Measurements from ENCODE around the gene GJA5.
"Not testable (repeated sequence)": the region's sequence is repeated elsewhere in the genome, so short reads cannot be mapped to it uniquely, and the experiment has no call there.

Gene GJA5

DNA sequence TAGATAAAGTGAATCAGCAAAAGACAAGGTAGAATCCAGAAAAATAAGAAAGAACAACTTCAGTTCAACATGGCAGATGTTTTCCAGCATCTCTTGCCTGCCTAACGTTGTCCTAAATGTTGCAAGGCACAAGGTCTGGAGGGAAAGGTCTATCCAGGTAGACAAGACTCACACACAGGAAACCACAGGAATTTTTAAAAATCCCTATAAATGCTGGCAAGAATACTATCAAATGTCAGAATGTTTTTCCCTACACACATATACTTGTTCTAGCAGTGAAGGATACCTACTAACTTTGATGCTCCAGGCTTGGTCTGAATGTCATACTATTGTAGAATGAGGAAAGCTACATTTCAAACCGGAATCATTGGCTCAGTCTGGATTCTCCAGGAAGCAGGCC lies 10.6 kb downstream of the GJA5 start:
- H3K27ac ChIP-seq (ENCODE audit: low read length), result no peak overlapping the region
- H3K27me3 ChIP-seq (ENCODE audit: control insufficient read depth, insufficient read depth, low read length), result no peaks in the 10 kb centered on the region
- WGBS (ENCODE audit: insufficient coverage, insufficient read length), result no CpG with 5 or more reads among the region's 2 CpGs
- H3K4me1 ChIP-seq (ENCODE audit: control insufficient read depth, insufficient read depth, low read length), result no peaks in the 10 kb centered on the region
- no peaks in the 10 kb centered on the region for H3K9me3 ChIP-seq (ENCODE audit: control insufficient read depth, insufficient read depth, low read length)
- no peak for DNase-seq (ENCODE audit: low read depth, low spot score)
- no peaks in the 10 kb centered on the region for H3K36me3 ChIP-seq (ENCODE audit: control insufficient read depth, insufficient read depth, low read length)
- no peak overlapping the region for H3K4me3 ChIP-seq (ENCODE audit: low read length)

DNA sequence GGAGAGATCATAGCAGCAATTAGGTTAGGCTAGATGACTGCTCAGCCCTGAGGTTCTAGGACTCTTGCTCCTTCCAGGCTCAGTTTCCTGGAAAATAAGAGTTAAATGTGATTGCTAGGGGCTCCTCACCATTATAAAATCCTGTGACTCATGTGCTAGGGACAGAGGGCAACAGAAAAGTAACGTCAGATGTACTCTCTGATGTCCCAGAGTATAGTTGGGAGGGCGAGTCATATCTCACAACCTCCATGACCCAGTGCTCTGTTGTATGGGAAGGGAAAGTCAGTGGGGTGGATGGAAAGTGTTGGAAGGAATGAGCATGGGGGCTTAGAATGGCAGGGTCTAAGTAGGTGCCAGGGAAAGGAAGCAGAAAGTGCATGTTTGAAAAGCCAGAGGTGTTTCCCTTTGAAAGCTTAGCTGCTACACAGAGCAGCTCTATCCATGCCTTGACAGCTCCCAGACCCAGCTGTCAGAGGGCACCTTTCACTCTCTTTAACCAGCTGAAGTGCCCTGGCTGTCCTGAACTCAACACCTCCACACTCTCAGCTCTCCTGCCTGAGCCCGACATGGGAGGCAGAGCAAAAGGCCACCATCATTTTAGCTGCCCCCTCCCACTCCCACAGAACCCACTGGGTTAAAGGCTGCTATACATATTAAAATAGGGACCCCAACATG lies 11.6 kb downstream of the GJA5 start:
- WGBS (ENCODE audit: insufficient coverage, insufficient read length), result no CpG with 5 or more reads among the region's 3 CpGs
- Histone ChIP-seq H3K4me3 (ENCODE audit: low read length) (no peak overlapping the region), H3K27me3 (ENCODE audit: control insufficient read depth, insufficient read depth, low read length) (no peaks in the 10 kb centered on the region), H3K9me3 (ENCODE audit: control insufficient read depth, insufficient read depth, low read length) (no peaks in the 10 kb centered on the region), H3K4me1 (ENCODE audit: control insufficient read depth, insufficient read depth, low read length) (no peaks in the 10 kb centered on the region), H3K36me3 (ENCODE audit: control insufficient read depth, insufficient read depth, low read length) (no peaks in the 10 kb centered on the region), H3K27ac (ENCODE audit: low read length) (no peak overlapping the region)
- no peak for DNase-seq (ENCODE audit: low read depth, low spot score)

DNA sequence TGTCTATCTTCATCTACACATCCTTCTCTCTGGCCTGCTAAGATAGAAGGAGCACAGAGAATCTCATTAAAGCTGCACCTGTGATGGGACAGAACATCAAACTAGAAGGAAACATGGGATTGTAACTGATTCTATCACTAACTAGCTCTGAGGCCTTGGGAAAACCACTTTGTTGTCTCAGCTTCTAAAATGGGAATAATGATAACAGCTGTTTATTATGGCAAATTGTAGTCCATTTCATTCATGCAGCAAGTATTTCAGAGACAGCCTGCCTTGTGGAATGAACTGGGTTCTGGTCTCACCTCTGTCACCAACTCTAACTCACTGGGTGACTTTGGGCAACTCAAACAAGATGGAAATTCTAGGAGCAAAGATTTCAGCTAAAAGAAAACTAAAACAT lies 12.4 kb downstream of the GJA5 start:
- Histone ChIP-seq H3K9me3 (ENCODE audit: control insufficient read depth, insufficient read depth, low read length) (no peaks in the 10 kb centered on the region), H3K4me3 (ENCODE audit: low read length) (no peak overlapping the region), H3K36me3 (ENCODE audit: control insufficient read depth, insufficient read depth, low read length) (no peaks in the 10 kb centered on the region), H3K27me3 (ENCODE audit: control insufficient read depth, insufficient read depth, low read length) (no peaks in the 10 kb centered on the region), H3K4me1 (ENCODE audit: control insufficient read depth, insufficient read depth, low read length) (no peaks in the 10 kb centered on the region), H3K27ac (ENCODE audit: low read length) (no peak overlapping the region)
- no peak for DNase-seq (ENCODE audit: low read depth, low spot score)

DNA sequence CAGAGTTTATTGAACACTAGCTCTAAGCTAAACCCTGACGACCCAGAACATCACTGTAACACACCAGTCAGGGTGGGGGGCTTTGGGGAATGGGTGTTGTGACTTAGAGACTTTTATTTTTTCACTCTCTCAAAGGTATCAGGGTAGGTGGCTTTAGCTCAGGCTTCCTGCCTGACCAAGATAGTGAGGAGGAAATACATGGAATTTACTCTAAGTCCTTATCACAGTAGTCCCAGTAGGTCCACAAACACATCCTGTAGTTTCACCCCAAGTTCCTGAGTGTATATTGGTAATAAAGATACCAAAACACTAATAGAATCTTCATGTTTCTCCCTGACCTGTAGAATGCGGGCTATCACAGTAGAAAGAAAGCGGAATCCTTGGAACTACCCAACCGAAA lies 15.1 kb downstream of the GJA5 start:
- Histone ChIP-seq H3K27me3 (ENCODE audit: control insufficient read depth, insufficient read depth, low read length) (no peaks in the 10 kb centered on the region), H3K4me1 (ENCODE audit: control insufficient read depth, insufficient read depth, low read length) (no peaks in the 10 kb centered on the region), H3K4me3 (ENCODE audit: low read length) (no peak overlapping the region), H3K27ac (ENCODE audit: low read length) (no peak overlapping the region), H3K9me3 (ENCODE audit: control insufficient read depth, insufficient read depth, low read length) (no peaks in the 10 kb centered on the region), H3K36me3 (ENCODE audit: control insufficient read depth, insufficient read depth, low read length) (no peaks in the 10 kb centered on the region)
- DNase-seq (ENCODE audit: low read depth, low spot score), result no peak
- WGBS (ENCODE audit: insufficient coverage, insufficient read length), result no CpG with 5 or more reads among the region's 4 CpGs

DNA sequence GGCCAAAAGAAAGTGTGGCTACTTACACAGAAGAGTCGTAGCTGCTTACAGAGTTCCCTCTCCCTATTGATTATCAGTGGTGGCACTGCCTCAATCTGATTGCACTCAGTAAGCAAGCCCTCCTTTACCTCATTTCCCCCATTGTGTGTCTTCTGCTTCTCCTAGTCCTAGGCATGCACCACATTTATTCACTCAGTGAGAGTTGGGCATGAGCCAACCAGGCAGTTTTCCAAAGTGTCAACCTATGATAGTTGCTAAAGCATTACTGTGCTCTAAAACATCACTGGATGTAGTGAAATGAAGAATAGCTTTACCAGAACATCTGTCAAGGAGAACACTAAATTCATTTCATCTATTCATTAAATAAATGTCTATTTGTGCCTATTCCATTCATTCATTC lies 19.3 kb downstream of the GJA5 start:
- no CpG with 5 or more reads among the region's 1 CpG for WGBS (ENCODE audit: insufficient coverage, insufficient read length)
- H3K4me3 ChIP-seq (ENCODE audit: low read length), result no peak overlapping the region
- H3K4me1 ChIP-seq (ENCODE audit: control insufficient read depth, insufficient read depth, low read length), result no peaks in the 10 kb centered on the region
- no peaks in the 10 kb centered on the region for H3K9me3 ChIP-seq (ENCODE audit: control insufficient read depth, insufficient read depth, low read length)
- H3K27ac ChIP-seq (ENCODE audit: low read length), result no peak overlapping the region
- no peaks in the 10 kb centered on the region for H3K36me3 ChIP-seq (ENCODE audit: control insufficient read depth, insufficient read depth, low read length)
- H3K27me3 ChIP-seq (ENCODE audit: control insufficient read depth, insufficient read depth, low read length), result no peaks in the 10 kb centered on the region
- no peak for DNase-seq (ENCODE audit: low read depth, low spot score)

DNA sequence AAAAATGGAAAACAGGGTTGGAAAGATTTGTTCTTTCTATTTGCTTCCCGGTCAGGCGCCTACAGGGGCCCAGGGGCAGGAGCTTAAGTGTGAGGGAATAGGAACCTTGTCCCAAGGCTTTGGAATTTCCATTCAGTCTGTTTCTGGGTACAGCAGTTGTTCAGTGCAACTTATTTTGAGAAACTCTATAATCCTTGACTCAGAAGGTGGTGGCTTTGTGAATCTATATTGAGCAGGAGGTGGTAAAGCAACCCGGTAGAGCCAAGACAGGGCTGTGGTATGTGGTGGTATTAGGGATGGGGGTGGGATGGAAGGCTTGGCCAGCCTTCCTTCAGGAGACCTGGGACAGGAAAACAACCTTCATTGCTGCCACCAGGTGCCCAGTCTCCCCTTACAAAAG lies 20.0 kb downstream of the GJA5 start:
- Histone ChIP-seq H3K9me3 (ENCODE audit: control insufficient read depth, insufficient read depth, low read length) (no peaks in the 10 kb centered on the region), H3K27me3 (ENCODE audit: control insufficient read depth, insufficient read depth, low read length) (no peaks in the 10 kb centered on the region), H3K4me3 (ENCODE audit: low read length) (no peak overlapping the region), H3K27ac (ENCODE audit: low read length) (no peak overlapping the region), H3K36me3 (ENCODE audit: control insufficient read depth, insufficient read depth, low read length) (no peaks in the 10 kb centered on the region), H3K4me1 (ENCODE audit: control insufficient read depth, insufficient read depth, low read length) (no peaks in the 10 kb centered on the region)
- WGBS (ENCODE audit: insufficient coverage, insufficient read length), result no CpG with 5 or more reads among the region's 3 CpGs
- no peak for DNase-seq (ENCODE audit: low read depth, low spot score)

DNA sequence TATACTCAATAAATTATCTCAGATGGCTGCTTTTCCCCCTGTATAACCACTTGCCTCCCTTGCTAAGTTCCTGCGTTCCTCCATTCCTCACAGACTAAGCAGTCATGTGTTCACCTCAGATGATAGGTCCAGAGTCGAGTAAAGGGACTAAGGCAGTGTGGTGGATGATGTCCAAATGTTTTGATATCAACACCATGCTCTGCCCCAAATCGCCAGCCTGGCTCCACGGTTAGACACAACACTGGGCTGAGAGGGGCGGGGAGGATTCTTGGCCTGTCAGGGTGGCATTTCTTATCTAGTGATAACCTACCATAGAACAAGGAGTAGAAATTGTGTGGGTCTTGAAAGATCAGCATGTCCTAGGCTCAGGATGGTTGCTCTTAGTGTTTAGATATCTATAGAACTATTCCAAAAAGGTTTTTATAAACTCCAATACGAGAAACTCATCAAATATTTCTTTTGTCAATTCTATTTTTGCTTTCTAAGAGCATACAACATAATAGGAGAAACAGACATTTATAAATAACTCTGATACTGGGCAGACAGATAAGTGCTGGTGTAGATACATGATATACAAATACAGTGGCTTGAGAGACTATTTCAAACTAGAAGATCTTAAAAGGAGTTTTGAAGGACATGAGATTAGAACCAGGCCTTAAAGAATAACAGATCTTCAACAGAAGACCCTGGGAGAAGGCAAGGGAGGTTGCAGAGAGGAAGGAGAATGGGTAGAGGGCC lies 21.5 kb downstream of the GJA5 start:
- WGBS (ENCODE audit: insufficient coverage, insufficient read length), result no CpG with 5 or more reads among the region's 6 CpGs
- no peaks in the 10 kb centered on the region for H3K4me1 ChIP-seq (ENCODE audit: control insufficient read depth, insufficient read depth, low read length)
- H3K27me3 ChIP-seq (ENCODE audit: control insufficient read depth, insufficient read depth, low read length), result no peaks in the 10 kb centered on the region
- H3K27ac ChIP-seq (ENCODE audit: low read length), result no peak overlapping the region
- no peak for DNase-seq (ENCODE audit: low read depth, low spot score)
- no peak overlapping the region for H3K4me3 ChIP-seq (ENCODE audit: low read length)
- H3K9me3 ChIP-seq (ENCODE audit: control insufficient read depth, insufficient read depth, low read length), result no peaks in the 10 kb centered on the region
- no peaks in the 10 kb centered on the region for H3K36me3 ChIP-seq (ENCODE audit: control insufficient read depth, insufficient read depth, low read length)

DNA sequence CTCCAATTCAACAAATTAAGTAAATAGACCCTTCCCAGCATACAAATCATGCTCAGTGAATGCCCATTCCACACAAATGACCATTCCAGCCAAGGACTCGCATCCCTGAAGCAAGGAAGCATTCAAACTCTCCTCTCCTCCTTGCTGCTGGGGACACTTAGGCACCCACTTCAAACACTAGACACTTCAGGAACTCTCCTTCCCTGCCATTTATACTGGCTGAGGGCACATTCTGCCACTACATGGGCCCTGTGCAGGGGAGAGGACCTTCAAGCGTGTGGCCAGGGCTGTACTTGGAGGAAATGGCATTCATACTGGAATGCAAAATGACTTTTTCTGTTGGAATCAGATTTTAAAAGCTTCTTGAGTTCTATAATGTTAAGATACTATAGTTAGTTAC lies 22.3 kb downstream of the GJA5 start:
- Histone ChIP-seq H3K9me3 (ENCODE audit: control insufficient read depth, insufficient read depth, low read length) (no peaks in the 10 kb centered on the region), H3K27me3 (ENCODE audit: control insufficient read depth, insufficient read depth, low read length) (no peaks in the 10 kb centered on the region), H3K27ac (ENCODE audit: low read length) (no peak overlapping the region), H3K4me3 (ENCODE audit: low read length) (no peak overlapping the region), H3K36me3 (ENCODE audit: control insufficient read depth, insufficient read depth, low read length) (no peaks in the 10 kb centered on the region), H3K4me1 (ENCODE audit: control insufficient read depth, insufficient read depth, low read length) (no peaks in the 10 kb centered on the region)
- no peak for DNase-seq (ENCODE audit: low read depth, low spot score)
- WGBS (ENCODE audit: insufficient coverage, insufficient read length), result no CpG with 5 or more reads among the region's 2 CpGs

DNA sequence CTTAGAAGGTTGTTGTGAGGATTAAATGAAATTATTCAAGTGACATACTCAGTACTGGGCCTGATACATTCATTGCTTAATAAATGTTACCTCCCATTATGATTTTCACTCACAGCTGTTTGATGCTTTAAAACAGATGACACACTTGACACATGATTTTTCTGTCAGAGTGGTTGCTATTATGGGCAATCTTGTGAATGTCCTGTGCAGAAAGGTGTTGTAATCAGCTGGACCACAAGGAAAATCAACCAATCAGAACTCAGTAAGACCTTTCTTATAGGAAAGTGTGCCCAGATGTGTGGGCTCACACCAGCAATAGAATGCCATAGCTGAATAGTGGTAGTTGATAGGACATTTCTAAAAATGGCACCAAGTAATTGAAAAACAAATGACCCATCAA lies 23.5 kb downstream of the GJA5 start:
- H3K27me3 ChIP-seq (ENCODE audit: control insufficient read depth, insufficient read depth, low read length), result no peaks in the 10 kb centered on the region
- H3K9me3 ChIP-seq (ENCODE audit: control insufficient read depth, insufficient read depth, low read length), result no peaks in the 10 kb centered on the region
- no peak for DNase-seq (ENCODE audit: low read depth, low spot score)
- H3K4me3 ChIP-seq (ENCODE audit: low read length), result no peak overlapping the region
- no peaks in the 10 kb centered on the region for H3K4me1 ChIP-seq (ENCODE audit: control insufficient read depth, insufficient read depth, low read length)
- H3K27ac ChIP-seq (ENCODE audit: low read length), result no peak overlapping the region
- no peaks in the 10 kb centered on the region for H3K36me3 ChIP-seq (ENCODE audit: control insufficient read depth, insufficient read depth, low read length)

DNA sequence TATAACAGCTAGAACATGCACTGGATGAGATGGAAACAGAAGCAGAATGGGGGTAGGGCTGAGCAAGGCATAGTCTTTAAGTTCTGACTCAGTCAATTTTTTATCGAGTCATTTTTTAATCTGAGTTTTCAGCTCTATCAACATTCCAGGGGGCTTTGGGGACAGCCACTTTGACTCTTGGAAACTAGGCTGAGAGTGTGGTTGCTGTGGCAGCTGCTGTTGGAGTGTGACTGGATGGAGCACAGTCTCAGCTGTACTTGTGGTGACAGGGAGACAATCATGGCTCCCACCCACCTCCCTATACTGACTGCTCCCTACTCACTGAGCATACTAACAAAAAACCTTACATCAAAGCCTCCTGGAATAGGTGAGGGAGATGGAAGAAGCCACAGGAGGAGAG lies 25.0 kb downstream of the GJA5 start:
- DNase-seq (ENCODE audit: low read depth, low spot score), result no peak
- H3K9me3 ChIP-seq (ENCODE audit: control insufficient read depth, insufficient read depth, low read length), result no peaks in the 10 kb centered on the region
- H3K27ac ChIP-seq (ENCODE audit: low read length), result no peak overlapping the region
- no peak overlapping the region for H3K4me3 ChIP-seq (ENCODE audit: low read length)
- no CpG with 5 or more reads among the region's 1 CpG for WGBS (ENCODE audit: insufficient coverage, insufficient read length)
- H3K4me1 ChIP-seq (ENCODE audit: control insufficient read depth, insufficient read depth, low read length), result no peaks in the 10 kb centered on the region
- H3K27me3 ChIP-seq (ENCODE audit: control insufficient read depth, insufficient read depth, low read length), result no peaks in the 10 kb centered on the region
- no peaks in the 10 kb centered on the region for H3K36me3 ChIP-seq (ENCODE audit: control insufficient read depth, insufficient read depth, low read length)

DNA sequence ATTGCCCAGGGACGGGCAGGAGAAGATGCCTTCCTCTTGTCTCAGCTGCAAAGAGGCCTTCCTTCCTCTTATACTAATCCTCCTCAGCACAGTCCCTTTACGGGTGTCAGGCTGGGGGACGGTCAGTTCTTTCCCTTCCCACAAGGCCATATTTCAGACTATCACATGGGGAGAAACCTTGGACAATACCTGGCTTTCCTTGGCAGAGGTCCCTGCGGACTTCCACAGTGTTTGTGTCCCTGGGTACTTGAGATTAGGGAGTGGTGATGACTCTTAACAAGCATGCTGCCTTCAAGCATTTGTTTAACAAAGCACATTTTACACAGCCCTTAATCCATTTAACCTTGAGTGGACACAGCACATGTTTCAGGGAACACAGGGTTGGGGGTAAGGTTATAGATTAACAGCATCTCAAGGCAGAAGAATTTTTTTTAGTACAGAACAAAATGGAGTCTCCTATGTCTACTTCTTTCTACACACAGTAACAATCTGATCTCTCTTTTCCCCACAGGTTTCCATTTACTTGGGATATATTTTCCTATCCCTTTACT lies 26.0 kb downstream of the GJA5 start:
- H3K9me3 ChIP-seq (ENCODE audit: control insufficient read depth, insufficient read depth, low read length); H3K4me1 ChIP-seq (ENCODE audit: control insufficient read depth, insufficient read depth, low read length); H3K36me3 ChIP-seq (ENCODE audit: control insufficient read depth, insufficient read depth, low read length); DNase-seq (ENCODE audit: low read depth, low spot score); H3K27me3 ChIP-seq (ENCODE audit: control insufficient read depth, insufficient read depth, low read length); H3K27ac ChIP-seq (ENCODE audit: low read length); H3K4me3 ChIP-seq (ENCODE audit: low read length): not testable (repeated sequence)
- no CpG with 5 or more reads among the region's 4 CpGs for WGBS (ENCODE audit: insufficient coverage, insufficient read length)
